GM12865 (cell line): ENCODE data around the gene SARS1.

ENCODE experiments used
- DNase-seq: peaks from one replicate; pipeline ENCODE4 v3.0.0; 2010; ENCODE audit warnings: low read depth
- H3K4me3 ChIP-seq: 2 replicates; pipeline ENCODE4 v1.5.1; 2011; ENCODE audit warnings: mild to moderate bottlenecking, low read depth, low read length, control low read depth
- TF ChIP-seq, protein P1 (sequence below): IDR thresholded peaks from 2 replicates; pipeline ENCODE4 v1.5.1; 2011; ENCODE audit warnings: low read length, control low read depth, low read depth, inconsistent platforms; ENCODE audit not compliant: insufficient read depth; ENCODE audit errors: missing control alignments

Gene SARS1

DNA sequence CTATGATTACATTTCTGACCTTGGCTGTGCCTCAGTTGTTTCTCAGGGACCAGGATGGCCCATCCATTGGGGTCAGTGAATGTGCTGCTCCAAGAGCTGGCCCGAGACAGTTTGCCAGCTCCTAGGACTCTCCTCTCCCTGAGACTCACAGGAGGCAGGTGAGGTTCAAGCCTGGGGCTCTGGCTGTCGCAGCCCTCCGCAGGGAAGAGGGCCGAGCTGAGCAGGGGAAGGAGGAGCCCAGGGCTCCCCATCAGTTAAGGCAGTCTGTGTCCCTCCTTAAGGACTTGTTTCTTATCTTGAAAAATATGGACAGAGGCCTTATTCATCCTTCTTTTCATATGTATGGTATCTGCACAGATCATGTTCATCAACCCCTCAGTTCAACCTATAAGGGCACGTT is 26.6 kb upstream of the SARS1 start:
- no peak for DNase-seq
- H3K4me3 ChIP-seq: no peak overlapping the region
- TF ChIP-seq, protein P1, sequence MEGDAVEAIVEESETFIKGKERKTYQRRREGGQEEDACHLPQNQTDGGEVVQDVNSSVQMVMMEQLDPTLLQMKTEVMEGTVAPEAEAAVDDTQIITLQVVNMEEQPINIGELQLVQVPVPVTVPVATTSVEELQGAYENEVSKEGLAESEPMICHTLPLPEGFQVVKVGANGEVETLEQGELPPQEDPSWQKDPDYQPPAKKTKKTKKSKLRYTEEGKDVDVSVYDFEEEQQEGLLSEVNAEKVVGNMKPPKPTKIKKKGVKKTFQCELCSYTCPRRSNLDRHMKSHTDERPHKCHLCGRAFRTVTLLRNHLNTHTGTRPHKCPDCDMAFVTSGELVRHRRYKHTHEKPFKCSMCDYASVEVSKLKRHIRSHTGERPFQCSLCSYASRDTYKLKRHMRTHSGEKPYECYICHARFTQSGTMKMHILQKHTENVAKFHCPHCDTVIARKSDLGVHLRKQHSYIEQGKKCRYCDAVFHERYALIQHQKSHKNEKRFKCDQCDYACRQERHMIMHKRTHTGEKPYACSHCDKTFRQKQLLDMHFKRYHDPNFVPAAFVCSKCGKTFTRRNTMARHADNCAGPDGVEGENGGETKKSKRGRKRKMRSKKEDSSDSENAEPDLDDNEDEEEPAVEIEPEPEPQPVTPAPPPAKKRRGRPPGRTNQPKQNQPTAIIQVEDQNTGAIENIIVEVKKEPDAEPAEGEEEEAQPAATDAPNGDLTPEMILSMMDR: no peak

DNA sequence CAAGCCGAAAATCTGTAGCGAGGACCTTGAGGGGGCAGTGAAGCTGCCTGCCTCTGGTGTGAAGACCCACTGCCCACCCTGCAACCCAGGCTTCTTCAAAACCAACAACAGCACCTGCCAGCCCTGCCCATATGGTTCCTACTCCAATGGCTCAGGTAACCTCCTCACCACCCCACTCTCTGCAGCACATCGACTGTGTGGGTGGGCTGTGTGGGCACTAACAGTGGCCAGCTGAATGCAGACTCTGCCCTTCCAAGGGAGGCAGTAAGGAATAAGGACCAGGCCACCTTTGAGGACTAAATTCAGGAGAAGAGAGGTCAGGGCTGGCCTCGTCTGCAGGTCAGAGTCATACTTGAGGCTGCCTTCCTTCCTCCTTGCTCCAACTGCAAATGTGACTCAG is 25.5 kb upstream of the SARS1 start:
- DNase-seq: no peak
- no peak overlapping the region for H3K4me3 ChIP-seq
- TF ChIP-seq, protein P1: no peak

DNA sequence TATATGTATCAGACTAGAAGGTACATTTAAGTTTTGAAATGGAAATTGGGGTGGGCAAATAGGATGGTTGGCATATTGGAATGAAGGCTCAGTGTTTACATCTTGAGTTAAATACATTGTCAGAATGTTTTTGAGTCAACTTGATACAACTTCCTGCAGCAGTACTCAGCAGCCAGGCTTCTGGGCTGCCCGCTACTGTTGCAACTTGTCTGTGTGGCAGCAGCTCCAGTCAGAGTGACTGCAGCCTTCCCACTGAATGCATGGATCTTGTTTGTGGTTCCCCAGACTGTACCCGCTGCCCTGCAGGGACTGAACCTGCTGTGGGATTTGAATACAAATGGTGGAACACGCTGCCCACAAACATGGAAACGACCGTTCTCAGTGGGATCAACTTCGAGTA is 24.9 kb upstream of the SARS1 start:
- TF ChIP-seq, protein P1: no peak
- no peak for DNase-seq
- H3K4me3 ChIP-seq: no peak overlapping the region

DNA sequence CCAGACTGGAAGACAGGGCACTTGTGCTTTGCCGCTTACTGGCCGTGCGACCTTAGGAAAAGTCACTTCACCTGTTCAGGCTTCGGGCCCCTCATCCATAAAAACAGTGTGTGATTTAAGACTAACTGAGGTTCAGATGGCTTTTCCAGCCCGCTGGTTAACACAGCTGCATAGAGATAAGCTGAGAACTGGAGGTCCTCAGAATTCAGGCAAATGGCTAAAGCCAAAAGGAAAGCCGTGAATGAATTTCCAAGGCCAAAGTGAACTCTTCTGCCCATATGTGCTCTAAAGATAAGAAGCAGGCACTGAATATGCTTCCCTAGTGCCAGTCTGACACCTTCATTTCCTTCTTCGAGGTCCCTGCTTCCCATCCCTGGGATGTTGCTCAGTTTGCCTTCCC is 23.5 kb upstream of the SARS1 start:
- no peak for DNase-seq
- H3K4me3 ChIP-seq: no peak overlapping the region
- TF ChIP-seq, protein P1: no peak

DNA sequence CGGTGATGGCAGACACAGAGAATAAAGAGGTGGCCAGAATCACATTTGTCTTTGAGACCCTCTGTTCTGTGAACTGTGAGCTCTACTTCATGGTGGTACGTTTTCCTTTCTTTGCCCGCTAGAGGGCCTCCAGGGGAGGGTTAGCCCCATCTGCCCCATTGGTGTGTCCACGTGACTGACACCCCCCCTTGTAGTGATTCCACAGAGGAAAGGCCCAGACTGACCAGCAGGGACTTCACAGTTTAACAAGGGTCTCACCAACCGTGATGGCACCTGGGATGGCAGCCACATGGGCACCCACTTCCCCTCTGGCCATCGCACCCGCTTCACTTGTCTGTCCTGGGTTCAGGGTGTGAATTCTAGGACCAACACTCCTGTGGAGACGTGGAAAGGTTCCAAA is 22.3 kb upstream of the SARS1 start:
- DNase-seq: peak; percentile 16
- no peak overlapping the region for H3K4me3 ChIP-seq
- TF ChIP-seq, protein P1: peak; percentile 44

DNA sequence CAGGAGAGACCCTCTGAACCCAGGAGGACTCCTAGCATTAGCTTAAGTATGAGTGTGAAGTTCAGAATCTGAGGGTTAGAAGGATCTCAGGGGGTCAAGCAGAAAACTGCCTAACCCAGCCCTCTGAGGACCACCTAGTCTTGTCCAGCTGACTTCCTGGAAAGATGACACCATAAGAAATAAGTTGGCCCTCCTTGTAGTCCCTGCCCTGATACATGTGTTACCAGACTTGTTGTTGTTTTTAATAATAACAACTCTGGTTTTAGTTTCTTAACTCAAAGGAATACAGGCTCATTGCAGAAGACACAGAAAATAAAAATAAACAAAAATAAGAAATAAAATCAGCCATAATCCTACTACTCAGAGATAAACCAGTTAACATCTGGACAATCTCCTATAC is 21.8 kb upstream of the SARS1 start:
- DNase-seq: no peak

DNA sequence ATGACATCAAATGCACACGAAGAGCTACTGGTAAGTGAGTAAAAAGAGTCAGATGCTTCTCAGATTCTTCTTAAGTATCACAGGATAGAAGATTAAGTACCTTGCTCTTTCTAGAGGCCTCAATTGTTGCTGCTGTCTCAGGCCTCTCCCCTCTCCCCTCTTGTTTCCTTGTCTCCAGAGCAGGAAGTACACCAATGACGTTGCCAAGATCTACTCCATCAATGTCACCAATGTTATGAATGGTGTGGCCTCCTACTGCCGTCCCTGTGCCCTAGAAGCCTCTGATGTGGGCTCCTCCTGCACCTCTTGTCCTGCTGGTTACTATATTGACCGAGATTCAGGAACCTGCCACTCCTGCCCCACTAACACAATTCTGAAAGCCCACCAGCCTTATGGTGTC is 21.3 kb upstream of the SARS1 start:
- TF ChIP-seq, protein P1: no peak
- no peak for DNase-seq
- no peak overlapping the region for H3K4me3 ChIP-seq

More for the DNA sequence above, 21.8 kb upstream of the SARS1 start:
- TF ChIP-seq, protein P1: no peak
- H3K4me3 ChIP-seq: no peak overlapping the region
